Measurements from ENCODE around the gene CHRNB4. TPM values are rescaled to one million over a fixed set of nuclear protein-coding genes. Genes with fewer than 3 reads are reported as not detected.

The CHRNB4 gene
- total RNA-seq, 1 experiment from 2014 or later: not detected

Small RNA genes within 50 kb of the gene (small RNA-seq; reads per million reads assigned to genes)
- gene AC067863.2: not detected

Other genes starting within 250 kb of the CHRNB4 start
- 25.1 and 36.2 TPM in 2 replicates for gene IREB2, start 203.0 kb downstream of the CHRNB4 start, total RNA-seq (2014; rRNA removed; shearing (Covaris generic); ENCODE audit: low replicate concordance)
- 0.47 and 1.2 TPM in 2 replicates for gene HYKK, start 133.6 kb downstream of the CHRNB4 start, total RNA-seq (2014; rRNA removed; shearing (Covaris generic); ENCODE audit: low replicate concordance)
- gene PSMA4, start 100.8 kb downstream of the CHRNB4 start, total RNA-seq (2014; rRNA removed; shearing (Covaris generic); ENCODE audit: low replicate concordance): 137 and 197 TPM in 2 replicates
- 0.11 TPM in 1 of 2 replicates, not detected in the other for gene CHRNA5, start 75.7 kb downstream of the CHRNB4 start, total RNA-seq (2014; rRNA removed; shearing (Covaris generic); ENCODE audit: low replicate concordance)
- not detected in 2 replicates for gene CHRNA3, start 20.2 kb downstream of the CHRNB4 start, total RNA-seq (2014; rRNA removed; shearing (Covaris generic); ENCODE audit: low replicate concordance)
- gene ADAMTS7, start 170.3 kb upstream of the CHRNB4 start, total RNA-seq (2014; rRNA removed; shearing (Covaris generic); ENCODE audit: low replicate concordance): 0.29 and 0.75 TPM in 2 replicates
- gene MORF4L1, start 231.7 kb upstream of the CHRNB4 start, total RNA-seq (2014; rRNA removed; shearing (Covaris generic); ENCODE audit: low replicate concordance): 146 and 213 TPM in 2 replicates